ENCODE measurements around the gene SLC25A43.

Gene SLC25A43

GRCh38 chrX:119503484-119503861 lies 104.3 kb downstream of the SLC25A43 start:
- DNase-seq = no peak
- Mint-ChIP-seq H3K27me3 (ENCODE audit: low read depth, poor library complexity) (peaks cover 8% of the 10 kb centered on the region), H3K4me1 (no peaks in the 10 kb centered on the region), H3K4me3 (no peak overlapping the region), H3K9me3 (peaks cover 48% of the 10 kb centered on the region), H3K36me3 (ENCODE audit: low read depth) (peaks cover 5% of the 10 kb centered on the region), H3K27ac (no peak overlapping the region)
- no peak for TF ChIP-seq CTCF (IDR thresholded peaks at IDR 0.05)
